ENCODE results near the gene PPP2R5B. TPM values are rescaled to one million over a fixed set of nuclear protein-coding genes. Genes with fewer than 3 reads are reported as not detected.

The PPP2R5B gene
- total RNA-seq, 1 experiment from 2014 or later: 1.8 TPM

GRCh38 chr11:64891880-64892279, 32.6 kb upstream of the PPP2R5B start:
- H3K9ac ChIP-seq (ENCODE audit: low read length): no peak overlapping the region
- no peak overlapping the region for H3K4me3 ChIP-seq (ENCODE audit: low read length)
- no peaks in the 10 kb centered on the region for H3K27me3 ChIP-seq (ENCODE audit: low read length)
- H3K27ac ChIP-seq (ENCODE audit: low read length): no peak overlapping the region
- DNase-seq: no peak
- H3K4me2 ChIP-seq (ENCODE audit: low read depth, low read length, poor library complexity, severe bottlenecking): no peak overlapping the region
- H4K20me1 ChIP-seq (ENCODE audit: insufficient read depth, low read depth, low read length): no peaks in the 10 kb centered on the region
- no peaks in the 10 kb centered on the region for H3K9me2 ChIP-seq (replicated peaks; ENCODE audit: insufficient read depth, low read length)
- peaks cover 22% of the 10 kb centered on the region for H3K4me1 ChIP-seq (ENCODE audit: low read length)
- H3K36me3 ChIP-seq (ENCODE audit: insufficient read depth, low read length): no peaks in the 10 kb centered on the region
- no peaks in the 10 kb centered on the region for H3K9me3 ChIP-seq (ENCODE audit: low read length)
- H3K79me2 ChIP-seq (ENCODE audit: low read length): no peaks in the 10 kb centered on the region
- H2AFZ ChIP-seq (ENCODE audit: low read length): no peak overlapping the region

GRCh38 chr11:64892411-64892831, 32.1 kb upstream of the PPP2R5B start:
- no peak for DNase-seq
- H3K36me3 ChIP-seq (ENCODE audit: insufficient read depth, low read length): no peaks in the 10 kb centered on the region
- no peak overlapping the region for H3K4me3 ChIP-seq (ENCODE audit: low read length)
- peaks cover 17% of the 10 kb centered on the region for H3K4me1 ChIP-seq (ENCODE audit: low read length)
- no peak overlapping the region for H3K9ac ChIP-seq (ENCODE audit: low read length)
- H3K9me2 ChIP-seq (replicated peaks; ENCODE audit: insufficient read depth, low read length): no peaks in the 10 kb centered on the region
- no peaks in the 10 kb centered on the region for H4K20me1 ChIP-seq (ENCODE audit: insufficient read depth, low read depth, low read length)
- H3K27me3 ChIP-seq (ENCODE audit: low read length): no peaks in the 10 kb centered on the region
- H3K4me2 ChIP-seq (ENCODE audit: low read depth, low read length, poor library complexity, severe bottlenecking): no peak overlapping the region
- no peaks in the 10 kb centered on the region for H3K79me2 ChIP-seq (ENCODE audit: low read length)
- no peak overlapping the region for H2AFZ ChIP-seq (ENCODE audit: low read length)
- no peaks in the 10 kb centered on the region for H3K9me3 ChIP-seq (ENCODE audit: low read length)
- H3K27ac ChIP-seq (ENCODE audit: low read length): no peak overlapping the region

- Histone ChIP-seq H3K9me2 (replicated peaks; ENCODE audit: insufficient read depth, low read length) (no peaks in the 10 kb centered on the region), H3K4me1 (ENCODE audit: low read length) (peaks cover 13% of the 10 kb centered on the region), H4K20me1 (ENCODE audit: insufficient read depth, low read depth, low read length) (no peaks in the 10 kb centered on the region), H3K4me2 (ENCODE audit: low read depth, low read length, poor library complexity, severe bottlenecking) (no peak overlapping the region), H3K27ac (ENCODE audit: low read length) (no peak overlapping the region), H3K4me3 (ENCODE audit: low read length) (no peak overlapping the region), H3K9ac (ENCODE audit: low read length) (no peak overlapping the region), H2AFZ (ENCODE audit: low read length) (no peak overlapping the region), H3K36me3 (ENCODE audit: insufficient read depth, low read length) (no peaks in the 10 kb centered on the region), H3K27me3 (ENCODE audit: low read length) (no peaks in the 10 kb centered on the region), H3K9me3 (ENCODE audit: low read length) (no peaks in the 10 kb centered on the region), H3K79me2 (ENCODE audit: low read length) (no peaks in the 10 kb centered on the region)
- no peak for DNase-seq
Measured at GRCh38 chr11:64892838-64893193, 31.7 kb upstream of the PPP2R5B start.

- H3K4me2 ChIP-seq (ENCODE audit: low read depth, low read length, poor library complexity, severe bottlenecking): no peak overlapping the region
- H3K4me1 ChIP-seq (ENCODE audit: low read length): peaks cover 6% of the 10 kb centered on the region
- no peaks in the 10 kb centered on the region for H3K9me2 ChIP-seq (replicated peaks; ENCODE audit: insufficient read depth, low read length)
- no peak overlapping the region for H3K9ac ChIP-seq (ENCODE audit: low read length)
- H4K20me1 ChIP-seq (ENCODE audit: insufficient read depth, low read depth, low read length): no peaks in the 10 kb centered on the region
- H3K27ac ChIP-seq (ENCODE audit: low read length): no peak overlapping the region
- H2AFZ ChIP-seq (ENCODE audit: low read length): no peak overlapping the region
- H3K27me3 ChIP-seq (ENCODE audit: low read length): no peaks in the 10 kb centered on the region
- H3K36me3 ChIP-seq (ENCODE audit: insufficient read depth, low read length): no peaks in the 10 kb centered on the region
- H3K79me2 ChIP-seq (ENCODE audit: low read length): no peaks in the 10 kb centered on the region
- DNase-seq: no peak
- no peak overlapping the region for H3K4me3 ChIP-seq (ENCODE audit: low read length)
- H3K9me3 ChIP-seq (ENCODE audit: low read length): no peaks in the 10 kb centered on the region
Measured at GRCh38 chr11:64893194-64894069, 31.1 kb upstream of the PPP2R5B start.

GRCh38 chr11:64894070-64894811, 30.2 kb upstream of the PPP2R5B start:
- H3K4me3 ChIP-seq (ENCODE audit: low read length): no peak overlapping the region
- peak; percentile 95 for DNase-seq
- H3K4me2 ChIP-seq (ENCODE audit: low read depth, low read length, poor library complexity, severe bottlenecking): no peak overlapping the region
- no peaks in the 10 kb centered on the region for H3K9me2 ChIP-seq (replicated peaks; ENCODE audit: insufficient read depth, low read length)
- 0 out of 2 replicates have a peak overlapping the region, but pooled peaks have one; percentile 13 for H3K9ac ChIP-seq (ENCODE audit: low read length)
- H3K36me3 ChIP-seq (ENCODE audit: insufficient read depth, low read length): no peaks in the 10 kb centered on the region
- H3K4me1 ChIP-seq (ENCODE audit: low read length): peaks cover 4% of the 10 kb centered on the region; the same call in 1 of the 2 replicates
- no peaks in the 10 kb centered on the region for H3K9me3 ChIP-seq (ENCODE audit: low read length)
- no peaks in the 10 kb centered on the region for H3K27me3 ChIP-seq (ENCODE audit: low read length)
- H3K27ac ChIP-seq (ENCODE audit: low read length): no peak overlapping the region
- H4K20me1 ChIP-seq (ENCODE audit: insufficient read depth, low read depth, low read length): no peaks in the 10 kb centered on the region
- H3K79me2 ChIP-seq (ENCODE audit: low read length): no peaks in the 10 kb centered on the region
- H2AFZ ChIP-seq (ENCODE audit: low read length): no peak overlapping the region

- Histone ChIP-seq H3K27me3 (ENCODE audit: low read length) (no peaks in the 10 kb centered on the region), H4K20me1 (ENCODE audit: insufficient read depth, low read depth, low read length) (no peaks in the 10 kb centered on the region), H3K4me3 (ENCODE audit: low read length) (no peak overlapping the region), H3K4me1 (ENCODE audit: low read length) (peaks cover 4% of the 10 kb centered on the region; the same call in 1 of the 2 replicates), H3K9me2 (replicated peaks; ENCODE audit: insufficient read depth, low read length) (no peaks in the 10 kb centered on the region), H3K36me3 (ENCODE audit: insufficient read depth, low read length) (no peaks in the 10 kb centered on the region), H3K9me3 (ENCODE audit: low read length) (no peaks in the 10 kb centered on the region), H3K9ac (ENCODE audit: low read length) (no peak overlapping the region), H2AFZ (ENCODE audit: low read length) (no peak overlapping the region), H3K4me2 (ENCODE audit: low read depth, low read length, poor library complexity, severe bottlenecking) (no peak overlapping the region), H3K27ac (ENCODE audit: low read length) (no peak overlapping the region), H3K79me2 (ENCODE audit: low read length) (no peaks in the 10 kb centered on the region)
- DNase-seq: no peak
Measured at GRCh38 chr11:64894812-64895452, 29.6 kb upstream of the PPP2R5B start.

GRCh38 chr11:64896448-64897022, 28.0 kb upstream of the PPP2R5B start:
- no peak overlapping the region for H3K9ac ChIP-seq (ENCODE audit: low read length)
- no peaks in the 10 kb centered on the region for H3K9me2 ChIP-seq (replicated peaks; ENCODE audit: insufficient read depth, low read length)
- H3K79me2 ChIP-seq (ENCODE audit: low read length): no peaks in the 10 kb centered on the region
- no peaks in the 10 kb centered on the region for H4K20me1 ChIP-seq (ENCODE audit: insufficient read depth, low read depth, low read length)
- H3K27me3 ChIP-seq (ENCODE audit: low read length): no peaks in the 10 kb centered on the region
- no peaks in the 10 kb centered on the region for H3K36me3 ChIP-seq (ENCODE audit: insufficient read depth, low read length)
- H3K4me2 ChIP-seq (ENCODE audit: low read depth, low read length, poor library complexity, severe bottlenecking): no peak overlapping the region
- H3K27ac ChIP-seq (ENCODE audit: low read length): no peak overlapping the region
- H3K4me3 ChIP-seq (ENCODE audit: low read length): no peak overlapping the region
- H3K4me1 ChIP-seq (ENCODE audit: low read length): peaks cover 4% of the 10 kb centered on the region; the same call in 1 of the 2 replicates
- no peak for DNase-seq
- no peaks in the 10 kb centered on the region for H3K9me3 ChIP-seq (ENCODE audit: low read length)
- no peak overlapping the region for H2AFZ ChIP-seq (ENCODE audit: low read length)
